GM19467 (cell line): ENCODE results near the gene MELTF.

Experiments
- ATAC-seq: cut with Tn5 transposase; IDR thresholded peaks from one replicate; pipeline ENCODE4 v1.9.1; 2021; ENCODE audit warnings: mild to moderate bottlenecking, moderate library complexity; ENCODE audit not compliant: unreplicated experiment

Gene MELTF

DNA sequence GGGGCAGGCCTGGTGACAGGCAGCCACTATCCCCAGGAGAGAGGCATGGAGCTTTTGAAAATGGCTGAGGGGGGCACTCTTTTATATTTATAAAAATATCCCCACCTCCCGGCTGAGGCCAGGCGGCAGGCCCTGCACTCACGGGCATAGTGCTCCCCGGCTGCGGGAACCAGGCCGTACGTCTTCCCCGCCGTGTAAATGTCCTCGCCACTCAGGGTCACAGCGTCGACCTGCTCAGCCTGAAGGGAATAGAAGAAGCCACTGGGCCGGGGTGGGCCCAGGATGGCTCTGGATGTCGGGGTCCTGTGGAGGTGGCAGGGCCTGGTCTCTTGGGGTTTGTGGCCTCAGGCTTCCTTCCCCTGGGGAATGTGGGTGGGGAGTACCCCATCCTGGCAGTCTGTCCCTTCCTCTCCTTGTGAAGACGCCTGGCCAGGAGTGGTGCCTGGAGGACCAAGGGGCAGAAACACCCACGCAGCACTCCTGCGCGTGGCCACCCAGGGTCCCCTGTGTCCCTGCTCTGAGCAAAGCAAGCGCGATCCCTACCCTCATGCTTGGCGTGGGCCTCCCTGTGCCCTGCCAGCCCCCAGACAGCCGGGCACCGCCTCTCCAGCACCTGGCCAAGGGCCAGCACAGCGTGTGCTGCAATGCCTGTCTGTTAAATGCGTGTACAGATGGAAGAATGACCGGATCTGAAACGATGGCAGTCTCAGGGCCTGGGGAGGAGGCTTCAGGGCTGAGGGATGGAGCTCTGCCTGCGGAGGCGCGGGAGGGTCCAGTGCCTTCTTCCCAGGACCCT lies 18.9 kb downstream of the MELTF start:
- ATAC-seq: no peak

DNA sequence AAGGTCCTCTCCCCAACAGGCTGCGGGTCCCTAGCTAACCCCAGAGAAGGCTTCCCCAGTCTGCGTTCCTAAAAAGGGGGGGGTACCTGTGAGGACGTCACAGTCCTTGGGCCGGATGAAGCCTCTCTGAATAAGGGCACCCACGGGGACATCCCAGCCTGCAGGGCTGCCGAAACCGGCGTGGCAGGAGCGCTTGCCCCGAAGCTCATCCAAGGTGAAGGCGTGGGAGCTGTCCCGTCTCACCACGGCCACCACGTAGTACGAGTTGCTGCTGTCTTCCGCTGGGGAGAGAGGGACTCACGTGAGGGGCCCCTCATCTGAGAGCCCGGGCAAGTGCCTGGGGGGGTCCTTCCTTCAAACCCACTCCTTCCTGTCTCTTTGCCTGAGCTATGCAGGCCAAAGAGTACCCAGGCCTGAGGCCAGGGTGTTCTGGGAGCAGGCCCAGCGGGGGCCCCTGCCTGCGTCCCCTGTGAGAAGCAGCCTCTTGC lies 20.0 kb downstream of the MELTF start:
- no peak for ATAC-seq

DNA sequence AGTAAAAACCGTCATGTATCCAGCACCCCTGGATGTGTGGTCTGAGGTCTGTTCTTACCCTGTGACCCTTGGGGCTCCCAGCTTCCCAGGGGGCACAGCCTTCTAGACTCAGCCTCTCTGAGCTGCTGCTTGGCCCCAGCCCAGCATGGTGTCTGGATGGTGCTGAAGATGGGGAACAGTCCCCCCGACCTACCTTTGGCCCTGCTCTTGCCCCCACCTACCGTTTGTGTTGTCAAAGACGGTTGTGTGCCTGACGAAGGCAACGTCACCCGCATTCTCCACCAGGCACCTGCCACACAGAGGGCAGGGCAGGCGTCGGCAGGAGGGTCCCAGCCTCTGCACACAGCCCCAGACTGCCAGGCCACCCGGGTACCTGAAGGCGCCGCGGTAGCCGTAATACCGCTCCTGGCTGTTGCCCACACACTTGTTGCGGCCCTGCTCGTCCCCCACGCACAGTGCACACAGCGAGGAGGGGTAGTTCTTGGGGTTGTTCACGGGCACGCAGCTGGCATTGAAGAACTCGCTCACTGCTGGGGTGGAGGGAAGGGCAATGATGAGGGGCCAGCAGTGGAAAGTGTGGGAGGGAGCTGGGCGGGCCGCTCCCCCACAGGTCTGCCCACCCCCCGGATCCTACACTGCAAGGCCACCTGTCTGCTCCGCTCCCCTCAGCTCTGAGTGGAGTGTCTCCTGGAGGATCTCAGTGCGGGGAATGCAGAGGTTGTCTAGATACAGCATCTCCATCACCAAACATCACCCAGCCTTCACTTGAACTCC lies 21.0 kb downstream of the MELTF start:
- ATAC-seq: no peak

DNA sequence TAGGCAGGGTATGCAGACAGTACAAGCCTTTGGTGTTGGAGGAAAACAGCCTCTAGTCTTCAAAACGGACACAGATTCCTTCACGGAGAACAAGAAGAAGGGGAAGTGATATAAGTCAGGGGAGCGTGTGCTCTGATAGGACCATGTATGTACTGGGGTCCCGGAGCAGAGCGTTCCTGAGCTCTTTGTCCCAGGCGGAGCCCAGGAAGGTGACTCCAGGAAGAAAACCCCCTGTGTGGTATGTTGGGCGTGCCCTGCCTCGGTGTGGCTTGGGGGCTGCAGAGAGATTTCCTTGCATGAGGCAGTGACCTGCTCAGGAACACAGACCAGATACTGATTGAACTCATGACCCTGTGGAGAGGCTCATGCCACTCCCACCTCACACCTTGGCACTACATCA lies 21.7 kb downstream of the MELTF start:
- no peak for ATAC-seq

- ATAC-seq: no peak
Observed at GRCh38 chr3:197007296-197007940, 22.2 kb downstream of the MELTF start.

DNA sequence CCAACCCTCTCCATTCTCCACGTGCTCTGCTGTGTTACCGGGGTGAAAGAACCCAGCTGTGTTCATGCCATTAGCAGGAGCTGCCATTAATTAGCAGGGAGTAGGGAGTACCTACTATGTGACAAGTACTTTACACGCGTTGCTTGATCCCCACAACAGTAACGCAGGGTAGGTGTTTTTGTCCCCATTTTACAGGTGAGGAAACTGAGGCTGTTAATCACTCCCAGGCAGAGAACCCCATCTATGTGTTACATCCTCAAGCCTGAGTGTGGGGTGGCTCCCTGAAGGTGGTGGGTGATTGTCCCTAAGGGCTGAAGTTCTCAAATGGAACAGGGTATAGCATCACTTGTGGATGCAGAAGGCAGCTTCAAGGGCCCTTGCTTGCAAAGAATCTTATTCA lies 22.8 kb downstream of the MELTF start:
- ATAC-seq: no peak

DNA sequence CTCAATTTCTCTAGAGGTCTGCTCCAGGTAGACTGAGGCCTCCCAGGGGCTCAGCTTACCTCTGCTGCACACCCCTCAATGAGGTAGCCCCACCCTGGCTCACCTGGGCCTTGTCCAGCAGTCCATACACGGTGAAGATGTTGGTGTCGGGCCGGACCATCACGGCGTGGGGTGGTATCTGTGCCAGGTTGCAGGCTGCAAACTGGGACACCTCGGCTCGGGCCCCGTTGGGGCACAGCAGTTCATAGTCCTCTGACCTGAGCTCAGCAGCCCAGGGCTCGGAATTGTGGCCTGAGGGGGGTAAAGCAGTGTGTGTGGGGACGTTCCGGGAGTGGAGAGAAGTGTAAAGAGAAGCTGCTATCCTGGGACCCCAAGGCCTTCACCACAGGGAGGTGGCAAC lies 23.2 kb downstream of the MELTF start:
- ATAC-seq: no peak

DNA sequence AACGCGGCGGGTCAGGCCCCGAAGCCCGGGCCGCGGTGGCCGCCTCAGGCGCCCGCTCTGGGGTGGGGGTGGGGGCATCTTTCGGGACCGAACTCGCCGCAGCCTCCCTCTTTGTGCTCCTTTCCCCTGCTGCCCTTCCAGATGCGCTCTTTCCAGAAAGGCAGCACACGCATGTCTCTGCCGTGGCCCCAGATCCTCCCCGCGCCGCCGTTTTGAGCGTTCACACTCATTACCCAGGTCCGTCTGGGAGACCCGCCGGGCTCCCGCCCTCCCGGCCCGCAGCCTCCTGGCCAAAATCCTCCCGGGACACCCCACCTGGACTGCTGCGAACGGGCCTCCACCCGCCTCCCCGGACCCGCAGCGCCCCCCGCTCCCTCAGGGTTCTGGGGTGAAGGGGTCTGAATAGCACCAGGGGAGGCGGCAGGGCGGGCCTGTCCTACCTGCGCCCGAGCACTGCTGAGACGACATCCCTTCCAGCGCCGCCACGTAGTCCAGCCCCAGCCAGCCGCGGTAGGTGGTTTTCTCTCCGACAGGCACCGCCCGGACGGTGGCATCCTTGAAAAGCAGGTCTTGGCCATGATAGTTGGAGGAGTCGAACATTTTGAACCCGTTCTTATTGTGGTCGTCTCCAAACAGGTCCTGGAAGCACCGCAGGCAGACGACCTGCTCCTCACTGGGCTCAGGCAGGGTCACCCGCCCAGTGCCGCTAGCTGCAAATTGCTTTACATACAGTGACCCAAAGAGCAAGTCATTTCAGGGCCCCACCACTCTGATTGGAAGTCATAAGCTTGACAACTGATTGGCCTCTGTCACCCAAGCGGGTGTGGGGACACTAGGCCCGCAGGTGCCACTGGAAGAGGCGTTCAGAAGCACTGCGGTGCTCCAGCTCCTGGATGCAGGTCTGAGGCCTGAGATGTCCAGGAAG lies 25.9 kb downstream of the MELTF start:
- no peak for ATAC-seq

DNA sequence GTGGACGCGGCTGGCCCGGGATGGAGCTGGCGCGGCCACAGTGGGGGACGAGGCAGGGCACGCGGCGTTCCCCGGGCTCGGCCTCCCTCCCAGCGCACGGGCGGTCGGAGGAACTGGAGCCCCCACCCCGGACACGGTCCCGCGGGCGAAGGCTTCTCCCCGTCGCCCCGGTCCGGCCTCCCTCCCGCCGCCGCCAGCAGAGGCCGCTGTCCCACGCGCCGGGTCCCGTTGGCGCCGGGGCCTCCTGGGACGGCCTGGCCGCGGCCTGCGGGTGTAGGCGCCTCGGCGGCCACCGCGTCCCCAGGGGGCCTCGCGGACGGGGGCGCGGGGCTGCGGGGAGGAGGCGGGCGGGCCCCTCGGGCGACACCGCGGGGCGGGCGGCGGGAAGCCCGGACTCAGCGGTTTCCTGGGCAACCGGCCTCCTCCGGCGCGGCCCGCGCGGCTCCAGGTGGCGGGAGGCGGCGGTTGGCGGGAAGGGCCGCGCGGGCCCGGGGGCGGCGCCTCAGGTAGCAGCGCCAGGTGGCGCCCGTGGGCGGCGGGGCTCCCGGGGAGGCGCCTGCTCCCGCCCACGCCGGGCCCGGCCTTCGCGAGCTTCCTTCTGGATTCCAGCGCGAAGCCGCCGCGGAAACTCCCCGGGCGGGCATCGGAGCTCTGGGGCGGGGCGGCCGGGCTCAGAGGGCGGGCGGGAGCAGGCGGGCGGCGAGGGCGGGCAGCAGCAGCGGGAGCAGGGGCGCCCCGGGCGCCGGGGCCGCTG lies 26.7 kb downstream of the MELTF start:
- peak; percentile 65 for ATAC-seq

DNA sequence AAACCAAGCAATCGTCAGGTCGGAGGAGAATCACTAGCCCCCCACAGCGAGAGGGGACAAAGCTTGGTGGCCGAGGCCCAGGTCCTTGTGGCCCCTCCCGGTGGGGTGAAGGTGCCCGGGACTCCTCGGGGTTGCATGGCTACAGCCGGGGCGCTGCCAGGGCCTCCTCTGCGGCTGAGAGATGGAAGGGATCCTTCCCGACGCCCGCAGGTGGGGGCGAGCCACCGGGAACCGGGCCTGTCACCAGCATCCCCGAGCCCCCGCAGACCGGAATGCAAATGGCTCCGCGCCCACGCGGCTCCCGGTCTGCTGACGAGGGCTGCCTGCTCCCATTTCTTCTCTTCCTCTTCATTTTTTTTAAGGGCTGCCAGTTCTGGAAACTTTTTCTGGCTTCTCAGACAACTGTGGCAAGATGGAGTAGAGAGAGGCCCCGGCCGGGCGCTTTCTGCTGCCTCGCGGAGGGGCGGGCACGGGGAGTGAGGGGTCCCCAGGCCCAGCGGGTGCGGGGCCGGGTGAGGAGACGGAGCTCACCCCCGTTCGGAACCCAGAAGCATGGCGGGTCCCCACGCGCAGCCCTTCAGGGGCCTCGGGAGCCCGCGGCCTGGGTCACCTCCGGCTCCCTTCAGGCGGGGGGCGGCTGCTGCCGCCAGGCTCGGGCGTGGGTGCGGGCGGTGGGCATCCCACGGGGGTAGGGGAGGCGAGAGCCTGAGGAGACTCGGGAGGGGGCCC lies 27.5 kb downstream of the MELTF start:
- no peak for ATAC-seq

- no peak for ATAC-seq
Observed at GRCh38 chr3:197001106-197001971, 28.3 kb downstream of the MELTF start.

DNA sequence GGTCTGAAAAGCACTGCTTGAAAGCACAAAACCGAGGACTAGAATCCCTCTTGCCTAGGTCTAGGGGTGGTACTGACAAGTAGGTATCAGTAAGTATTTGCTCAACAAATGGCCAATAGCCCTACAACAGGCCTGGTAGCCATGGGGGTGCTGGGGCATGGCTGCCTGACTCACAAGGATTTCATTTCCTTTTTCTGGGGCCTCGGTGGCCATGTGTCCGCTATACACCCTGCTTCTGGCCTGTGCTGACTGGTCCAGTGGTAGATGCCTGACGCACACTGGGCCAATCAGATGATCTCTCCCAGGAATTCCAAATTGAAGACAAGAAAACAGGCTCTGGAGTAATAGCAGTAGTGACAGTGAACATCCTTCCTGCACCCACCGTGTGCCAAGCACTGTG lies 29.4 kb downstream of the MELTF start:
- no peak for ATAC-seq

DNA sequence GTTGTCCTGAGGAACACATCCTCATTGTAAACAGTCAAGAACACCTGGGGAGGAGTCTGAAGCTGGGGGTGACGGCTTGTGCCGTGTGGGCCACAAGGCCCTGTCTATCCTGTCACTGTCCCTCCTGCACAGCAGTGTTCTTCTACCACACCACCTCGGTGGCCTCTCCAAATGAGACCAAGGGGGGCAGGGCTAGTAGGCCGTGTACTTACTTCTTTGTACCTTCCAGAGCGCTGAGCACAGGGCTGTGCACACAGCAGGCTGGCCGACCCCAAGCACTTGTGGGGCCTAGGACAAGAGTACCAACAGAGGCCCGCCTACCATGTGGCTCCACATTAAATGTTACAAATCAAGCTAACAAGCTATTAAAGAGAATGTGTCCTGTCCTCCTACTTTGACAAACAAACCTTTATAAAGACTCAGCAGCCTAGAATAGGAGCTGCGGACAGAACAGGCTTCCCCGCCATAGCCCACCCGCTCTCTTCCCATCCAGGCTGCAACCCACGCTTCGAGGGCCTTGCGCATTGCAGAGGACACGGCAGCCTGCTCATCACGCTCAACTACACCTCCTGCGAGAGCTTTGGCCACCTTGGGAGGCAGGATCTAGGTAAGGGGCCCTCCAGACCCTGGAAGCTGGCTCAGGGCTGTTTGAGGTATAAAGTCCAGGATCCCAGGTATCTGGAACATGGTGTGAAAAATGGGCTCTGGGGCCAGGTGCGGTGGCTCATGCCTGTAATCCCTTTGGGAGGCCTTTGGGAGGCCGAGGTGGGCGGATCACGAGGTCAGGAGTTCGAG lies 30.5 kb downstream of the MELTF start:
- ATAC-seq: no peak

- no peak for ATAC-seq
Observed at GRCh38 chr3:196997311-196997710, 32.3 kb downstream of the MELTF start.

GRCh38 chr3:196996454-196997265 lies 33.0 kb downstream of the MELTF start:
- ATAC-seq: no peak

DNA sequence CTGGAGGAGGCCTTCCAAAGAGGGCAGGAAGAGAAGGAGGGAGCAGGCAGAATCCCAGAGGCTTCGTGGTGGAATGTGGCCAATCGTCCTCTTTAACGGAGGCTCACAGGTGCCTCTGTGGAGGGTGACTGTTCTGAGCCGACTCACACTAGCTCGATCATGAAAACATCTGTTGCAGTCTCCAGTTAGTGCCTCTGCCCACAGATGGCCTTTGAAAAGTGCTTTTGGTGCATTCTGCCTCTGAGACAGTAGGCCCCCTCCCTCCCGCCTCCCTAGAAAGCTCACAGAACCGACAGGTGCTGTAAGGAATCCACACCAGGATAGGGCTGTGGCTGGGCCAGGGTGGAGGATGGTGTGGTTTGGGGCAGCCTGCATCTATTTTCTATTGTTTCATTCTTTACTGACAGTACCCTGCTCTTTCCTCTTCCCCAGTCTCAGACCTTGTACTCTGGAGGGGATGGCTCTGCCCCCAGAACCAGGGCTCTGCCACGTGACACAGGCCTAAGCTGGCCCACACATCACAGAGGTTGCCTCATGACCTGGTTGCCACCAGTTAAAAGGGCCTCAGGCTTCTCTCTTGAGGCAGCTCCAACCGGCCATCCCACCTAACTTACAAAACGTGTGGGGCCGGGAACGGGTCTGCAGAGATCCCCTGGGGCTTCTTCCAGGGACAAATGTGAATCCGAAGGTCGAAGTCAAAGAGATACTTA lies 33.8 kb downstream of the MELTF start:
- no peak for ATAC-seq
